ENCODE results near the gene CAMSAP2.

Gene CAMSAP2, protein sequence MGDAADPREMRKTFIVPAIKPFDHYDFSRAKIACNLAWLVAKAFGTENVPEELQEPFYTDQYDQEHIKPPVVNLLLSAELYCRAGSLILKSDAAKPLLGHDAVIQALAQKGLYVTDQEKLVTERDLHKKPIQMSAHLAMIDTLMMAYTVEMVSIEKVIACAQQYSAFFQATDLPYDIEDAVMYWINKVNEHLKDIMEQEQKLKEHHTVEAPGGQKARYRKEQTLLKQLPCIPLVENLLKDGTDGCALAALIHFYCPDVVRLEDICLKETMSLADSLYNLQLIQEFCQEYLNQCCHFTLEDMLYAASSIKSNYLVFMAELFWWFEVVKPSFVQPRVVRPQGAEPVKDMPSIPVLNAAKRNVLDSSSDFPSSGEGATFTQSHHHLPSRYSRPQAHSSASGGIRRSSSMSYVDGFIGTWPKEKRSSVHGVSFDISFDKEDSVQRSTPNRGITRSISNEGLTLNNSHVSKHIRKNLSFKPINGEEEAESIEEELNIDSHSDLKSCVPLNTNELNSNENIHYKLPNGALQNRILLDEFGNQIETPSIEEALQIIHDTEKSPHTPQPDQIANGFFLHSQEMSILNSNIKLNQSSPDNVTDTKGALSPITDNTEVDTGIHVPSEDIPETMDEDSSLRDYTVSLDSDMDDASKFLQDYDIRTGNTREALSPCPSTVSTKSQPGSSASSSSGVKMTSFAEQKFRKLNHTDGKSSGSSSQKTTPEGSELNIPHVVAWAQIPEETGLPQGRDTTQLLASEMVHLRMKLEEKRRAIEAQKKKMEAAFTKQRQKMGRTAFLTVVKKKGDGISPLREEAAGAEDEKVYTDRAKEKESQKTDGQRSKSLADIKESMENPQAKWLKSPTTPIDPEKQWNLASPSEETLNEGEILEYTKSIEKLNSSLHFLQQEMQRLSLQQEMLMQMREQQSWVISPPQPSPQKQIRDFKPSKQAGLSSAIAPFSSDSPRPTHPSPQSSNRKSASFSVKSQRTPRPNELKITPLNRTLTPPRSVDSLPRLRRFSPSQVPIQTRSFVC (N-terminal part only)

DNA sequence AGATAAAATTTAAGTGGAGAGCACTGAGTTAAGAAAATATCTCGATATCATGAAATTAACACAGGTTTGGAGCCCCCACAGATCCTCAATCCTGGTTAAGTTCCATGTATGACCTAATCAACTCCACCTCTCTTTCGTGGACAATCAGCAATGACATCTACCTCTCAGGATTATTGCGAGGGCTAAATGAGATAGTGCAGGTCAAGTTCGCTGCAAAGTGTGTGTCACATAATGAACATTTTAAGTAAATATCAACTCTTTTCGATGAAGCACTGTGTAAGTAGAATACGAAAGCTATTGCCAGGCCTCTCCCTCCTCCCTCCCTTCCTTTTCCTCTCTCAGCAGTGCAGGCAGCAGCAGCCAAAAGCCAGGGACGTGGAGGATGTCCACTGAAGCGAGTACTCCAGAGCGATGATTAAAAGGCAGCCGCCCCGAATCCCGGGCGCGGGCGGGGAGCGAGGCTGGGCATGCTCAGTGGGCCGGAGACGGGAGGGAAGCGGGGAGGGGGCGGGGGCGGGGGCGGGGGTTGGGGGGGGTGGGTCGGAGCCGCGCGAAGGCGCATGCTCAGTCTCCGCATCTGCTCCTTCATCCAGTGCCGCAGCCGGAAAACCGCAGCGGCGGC lies at the start of gene CAMSAP2:
Gene CAMSAP2 (plus strand): TSS at position 567 of the 622 bp plus-strand sequence. CDS start 935 bp downstream, outside the sequence.
- peak; percentile 68 for DNase-seq (ENCODE audit: low read depth)

DNA sequence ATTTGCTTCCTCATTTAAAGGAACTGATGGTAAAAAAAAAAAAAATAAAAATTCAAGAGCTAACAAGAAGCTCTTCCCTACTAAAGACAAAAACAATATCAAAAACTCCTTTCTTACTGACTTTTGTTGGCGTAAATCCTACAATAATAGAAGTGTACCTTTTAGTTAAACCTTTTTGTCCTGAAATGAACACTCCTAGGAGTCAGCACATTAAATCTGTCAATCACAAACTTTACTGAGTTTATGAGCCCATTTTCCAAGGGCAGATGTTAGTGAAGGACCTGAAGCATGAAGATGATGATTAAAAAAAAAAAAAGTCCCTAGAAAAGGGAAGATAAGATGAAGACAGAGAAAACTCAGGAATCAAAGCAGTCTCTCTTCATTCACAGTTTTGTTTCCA lies 46.4 kb upstream of the CAMSAP2 start:
- DNase-seq (ENCODE audit: low read depth) = no peak

DNA sequence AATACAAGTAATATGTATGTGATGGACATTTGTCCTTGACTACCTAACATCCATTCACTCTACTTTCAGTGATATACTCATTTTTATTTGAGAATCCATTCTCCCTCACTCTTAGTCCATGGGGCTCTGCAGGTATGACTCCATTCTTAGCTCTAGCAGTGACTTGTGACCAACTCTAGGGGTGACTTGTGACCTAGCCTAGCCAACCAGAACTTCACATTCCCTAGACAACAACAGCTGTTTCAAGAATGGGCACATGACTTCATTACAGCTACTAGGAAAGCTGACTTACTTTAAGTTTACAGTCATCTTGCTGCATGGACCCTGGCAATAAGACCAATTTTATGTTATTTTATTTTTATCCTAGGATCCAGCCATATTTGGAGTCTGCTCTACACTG lies 45.4 kb upstream of the CAMSAP2 start:
- DNase-seq (ENCODE audit: low read depth) = no peak

DNA sequence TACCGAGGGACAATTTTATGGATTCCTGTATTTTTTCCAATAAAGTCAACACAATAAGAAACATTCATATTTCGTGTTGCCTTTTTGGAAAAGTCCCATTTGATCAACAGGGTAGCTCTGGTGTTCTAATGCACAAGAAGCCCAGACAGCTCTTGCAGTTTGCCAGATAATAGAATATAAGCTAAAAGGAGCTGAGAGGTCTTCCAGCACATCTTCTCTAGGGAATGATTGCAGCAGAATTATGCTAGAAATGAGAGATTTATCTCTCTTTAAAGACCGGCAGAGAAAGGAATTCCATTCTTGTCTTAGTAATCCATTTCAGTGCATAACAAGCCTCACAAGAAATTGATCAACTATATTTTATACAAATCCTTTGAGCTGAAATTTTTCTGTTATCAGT lies 44.0 kb upstream of the CAMSAP2 start:
- no peak for DNase-seq (ENCODE audit: low read depth)

DNA sequence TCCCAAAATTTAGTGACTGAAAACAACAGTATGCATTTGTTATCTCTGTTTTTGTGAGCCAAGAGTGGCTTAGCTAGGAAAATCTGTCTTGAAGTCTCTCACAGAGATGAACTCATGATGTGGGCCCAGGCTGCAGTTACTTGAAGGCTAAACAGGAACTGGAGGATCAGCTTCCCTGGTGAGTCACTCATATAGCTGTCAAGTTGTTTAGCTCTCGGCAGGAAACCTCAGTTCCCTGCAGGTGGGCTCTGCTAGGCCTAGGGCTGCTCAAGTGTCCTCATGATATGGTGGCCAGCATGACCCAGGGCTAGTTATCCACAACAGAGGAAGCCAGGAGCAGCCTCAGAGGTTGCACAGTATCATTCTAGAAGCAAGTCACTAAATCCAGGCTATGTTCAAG lies 38.8 kb upstream of the CAMSAP2 start:
- no peak for DNase-seq (ENCODE audit: low read depth)

DNA sequence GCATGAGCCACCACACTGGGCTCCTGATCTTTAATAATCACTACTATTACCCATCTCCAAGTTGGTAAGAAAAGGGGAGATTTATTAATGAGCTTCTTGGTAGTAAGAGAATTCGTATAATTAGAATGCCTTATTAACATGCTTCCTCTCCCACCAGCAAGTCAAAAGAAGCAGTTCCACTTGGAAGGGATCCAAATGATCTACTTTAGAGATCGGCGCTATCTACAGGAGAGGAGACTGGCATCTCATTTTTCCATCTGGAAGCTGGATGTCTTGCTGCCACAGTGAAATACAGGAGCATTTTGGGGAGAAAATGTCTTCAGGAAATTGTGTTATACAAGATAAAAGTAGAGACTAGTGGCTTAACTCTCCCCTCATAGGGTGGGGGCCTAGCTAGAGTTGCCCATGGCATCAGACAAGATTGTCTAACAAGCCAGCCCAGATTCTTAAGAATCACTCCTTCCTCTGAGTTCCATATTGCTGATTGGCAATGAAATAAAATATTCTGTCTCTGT lies 33.6 kb upstream of the CAMSAP2 start:
- DNase-seq (ENCODE audit: low read depth) = no peak

DNA sequence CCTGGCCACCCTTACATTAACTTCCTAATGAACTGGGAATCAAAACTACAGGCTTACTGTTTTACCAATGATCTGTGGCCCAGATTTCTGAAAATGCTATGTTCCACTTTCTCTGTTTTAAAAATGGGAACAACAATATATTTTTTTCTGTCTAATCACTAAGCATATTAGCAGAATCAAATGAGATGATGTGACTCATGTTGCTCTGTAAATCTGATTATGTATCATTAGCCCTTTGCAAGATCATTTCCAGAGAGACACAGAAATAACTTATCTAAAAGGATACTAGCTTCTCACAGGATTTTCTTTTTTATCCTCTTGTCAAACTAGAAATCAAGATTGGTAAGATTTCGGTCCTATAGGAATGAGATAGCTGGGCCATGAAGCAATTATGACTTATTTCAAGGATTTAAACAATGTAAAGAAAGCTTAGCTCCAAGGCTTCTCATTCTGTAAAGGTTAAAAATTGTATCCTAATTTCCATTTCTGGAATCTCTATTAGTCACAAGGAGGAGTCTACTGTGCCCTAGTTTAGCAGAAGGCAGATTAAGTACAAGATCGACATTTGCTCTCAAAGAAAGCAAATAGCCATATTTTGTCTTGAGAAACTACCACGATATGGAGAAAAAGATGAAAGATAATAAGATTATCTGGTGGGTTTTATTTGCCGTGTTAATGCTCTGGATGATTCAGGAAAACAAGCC lies 32.4 kb upstream of the CAMSAP2 start:
- DNase-seq (ENCODE audit: low read depth) = no peak

DNA sequence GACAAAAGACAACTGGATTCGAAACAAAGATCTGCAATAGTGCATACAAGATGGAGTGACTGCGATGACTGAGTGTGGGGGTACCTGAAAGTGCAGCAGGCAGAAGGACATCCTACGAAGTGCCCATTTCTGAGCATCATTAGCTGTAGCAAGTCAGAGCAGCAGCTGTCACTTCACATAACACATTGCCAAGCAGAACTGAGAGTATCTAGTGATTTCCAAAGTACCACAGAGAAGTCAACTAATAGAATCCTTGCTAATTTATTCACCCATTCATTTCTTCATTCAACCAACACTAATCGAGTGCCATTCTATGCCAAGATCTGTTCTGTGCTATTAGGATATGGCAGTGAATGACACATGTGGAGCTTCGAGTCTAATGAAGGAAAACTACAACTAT lies 31.6 kb upstream of the CAMSAP2 start:
- no peak for DNase-seq (ENCODE audit: low read depth)

DNA sequence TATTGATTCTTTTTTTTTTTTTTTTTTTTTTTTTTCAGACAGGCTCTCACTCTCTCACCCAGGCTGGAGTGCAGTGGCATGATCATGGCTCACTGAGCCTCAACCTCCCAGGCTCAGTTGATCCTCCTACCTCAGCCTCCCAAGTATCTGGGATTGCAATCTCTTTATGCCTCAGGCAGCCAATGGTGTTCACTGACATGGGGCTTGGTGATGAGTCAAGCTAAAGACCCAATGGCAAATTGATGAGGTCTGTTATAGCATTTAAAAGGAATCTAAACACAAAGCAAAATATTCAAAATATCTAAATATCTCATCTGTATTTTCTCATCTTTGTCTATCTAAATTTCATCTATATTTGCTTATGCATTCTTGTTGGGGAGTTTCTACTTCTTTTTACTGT lies 30.5 kb upstream of the CAMSAP2 start:
- no peak for DNase-seq (ENCODE audit: low read depth)

DNA sequence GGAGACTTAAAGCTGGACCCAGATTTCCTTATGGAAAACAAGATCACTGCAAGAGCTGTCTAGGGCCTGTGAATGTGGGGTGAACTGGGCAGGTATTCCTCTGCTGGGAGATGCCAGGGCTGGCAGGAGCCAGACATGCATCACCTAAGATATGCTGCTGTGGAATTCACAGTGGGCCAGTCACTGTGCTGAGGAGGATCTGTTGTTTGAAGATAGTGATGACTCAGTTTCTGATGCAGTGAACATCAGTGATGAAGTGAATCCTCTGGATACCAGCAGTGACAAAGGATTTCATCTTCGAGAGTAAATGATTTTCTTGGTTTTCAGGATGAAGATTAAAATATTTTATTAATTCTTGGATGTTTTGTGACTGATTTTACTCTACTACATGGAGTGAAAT lies 29.9 kb upstream of the CAMSAP2 start:
- no peak for DNase-seq (ENCODE audit: low read depth)

DNA sequence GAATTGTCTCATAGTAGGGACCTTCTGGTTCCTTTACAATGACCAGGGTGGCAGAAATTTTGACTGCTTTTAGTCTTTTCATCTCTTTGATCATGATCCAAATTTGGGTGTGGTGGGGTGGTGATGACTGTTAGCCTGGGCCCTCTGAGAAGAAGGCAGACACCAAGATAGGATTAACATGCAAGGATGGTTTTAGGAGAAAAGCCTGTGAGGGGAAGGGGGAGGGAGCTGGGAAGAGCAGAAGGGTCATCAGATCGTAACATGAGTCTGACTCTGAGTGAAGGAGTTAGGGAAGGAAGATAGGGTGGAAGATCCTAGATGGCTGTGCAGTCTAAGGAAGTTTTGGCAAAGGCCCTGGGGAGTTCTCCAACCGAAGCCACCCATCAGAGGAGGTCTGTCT lies 28.5 kb upstream of the CAMSAP2 start:
- no peak for DNase-seq (ENCODE audit: low read depth)

DNA sequence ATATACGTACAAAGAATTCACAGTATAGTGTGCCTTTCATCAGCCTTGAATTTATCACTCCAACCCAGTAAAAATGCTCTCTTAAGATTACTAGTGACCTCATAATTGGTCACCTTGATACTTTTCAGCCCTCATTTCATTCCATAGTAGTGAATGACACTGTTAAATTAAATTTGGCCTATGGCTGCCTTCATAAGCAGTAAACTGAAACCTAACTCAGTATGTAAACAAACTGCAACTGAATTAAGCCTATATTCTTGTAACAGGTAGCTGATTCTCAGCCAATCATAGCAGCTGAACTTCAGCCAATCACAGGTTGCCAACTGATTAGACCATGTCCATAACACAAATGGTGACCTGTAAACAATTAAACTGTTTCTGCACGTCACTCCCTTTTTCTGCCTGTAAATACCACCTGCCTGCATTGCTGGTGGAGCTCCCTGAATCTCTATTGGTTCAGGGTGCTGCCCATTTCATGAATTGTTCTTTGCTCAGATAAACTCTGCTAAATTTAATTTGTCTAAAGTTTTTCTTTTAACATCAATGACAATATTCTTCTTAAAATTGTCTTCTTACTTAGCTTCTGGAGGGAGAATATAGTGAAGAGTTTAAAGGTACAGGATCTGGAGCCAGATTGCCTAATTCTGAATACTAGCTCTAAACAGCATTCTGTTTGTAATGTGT lies 24.0 kb upstream of the CAMSAP2 start:
- no peak for DNase-seq (ENCODE audit: low read depth)

DNA sequence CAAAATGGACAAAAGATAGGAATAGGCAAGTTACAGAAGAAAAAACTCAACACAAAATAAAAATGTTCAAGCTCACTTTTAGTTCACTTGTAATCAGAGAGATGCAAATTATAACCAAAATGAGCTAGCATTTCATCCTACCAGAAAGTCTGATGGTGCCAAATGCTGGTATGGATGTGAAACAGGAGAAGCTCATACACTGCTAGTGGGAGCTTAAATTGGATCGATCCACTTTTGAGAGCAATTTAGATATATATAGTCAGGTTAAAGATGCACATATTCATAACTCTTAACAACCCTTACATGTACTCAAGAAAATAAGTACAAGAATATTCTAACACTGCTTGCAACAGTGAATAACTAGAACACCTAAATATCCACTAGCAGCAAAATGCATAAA lies 18.5 kb upstream of the CAMSAP2 start:
- DNase-seq (ENCODE audit: low read depth) = no peak

DNA sequence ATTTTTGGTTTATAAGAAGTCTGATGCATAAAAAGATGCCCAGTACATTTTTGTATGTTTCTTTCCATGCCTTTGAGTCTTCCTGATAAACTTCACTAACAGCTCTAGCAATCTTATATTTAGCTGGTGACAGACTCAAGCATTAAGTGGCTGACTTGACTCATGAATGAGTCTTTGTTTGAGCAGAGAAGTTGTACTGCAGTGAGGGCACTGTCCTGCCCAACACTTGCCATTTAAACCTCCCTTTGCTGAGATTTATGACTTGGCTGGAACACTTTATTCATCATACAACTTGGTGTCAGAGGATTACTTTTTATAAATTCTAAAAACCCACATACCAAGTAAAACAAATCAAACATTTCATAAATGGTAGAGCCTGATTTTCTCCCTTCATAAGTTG lies 14.6 kb upstream of the CAMSAP2 start:
- DNase-seq (ENCODE audit: low read depth) = no peak

DNA sequence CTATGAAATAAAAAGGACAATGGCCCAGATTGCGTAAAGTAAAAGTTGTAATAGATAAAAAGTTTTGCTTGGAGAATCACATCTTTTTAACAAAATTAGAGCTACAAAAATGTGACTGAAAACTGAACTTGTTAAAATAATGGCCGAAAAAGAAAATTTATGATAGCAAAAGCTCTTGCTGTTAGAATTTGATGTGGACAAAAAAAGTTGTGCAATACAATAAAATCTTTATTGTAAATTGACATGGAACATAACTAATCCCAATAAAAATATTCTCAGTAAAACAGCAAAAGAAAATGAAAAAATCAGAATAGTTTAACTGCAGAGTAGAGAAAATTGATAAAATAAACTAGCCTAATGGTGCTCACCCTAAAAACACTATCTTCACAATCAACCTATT lies 11.4 kb upstream of the CAMSAP2 start:
- no peak for DNase-seq (ENCODE audit: low read depth)

DNA sequence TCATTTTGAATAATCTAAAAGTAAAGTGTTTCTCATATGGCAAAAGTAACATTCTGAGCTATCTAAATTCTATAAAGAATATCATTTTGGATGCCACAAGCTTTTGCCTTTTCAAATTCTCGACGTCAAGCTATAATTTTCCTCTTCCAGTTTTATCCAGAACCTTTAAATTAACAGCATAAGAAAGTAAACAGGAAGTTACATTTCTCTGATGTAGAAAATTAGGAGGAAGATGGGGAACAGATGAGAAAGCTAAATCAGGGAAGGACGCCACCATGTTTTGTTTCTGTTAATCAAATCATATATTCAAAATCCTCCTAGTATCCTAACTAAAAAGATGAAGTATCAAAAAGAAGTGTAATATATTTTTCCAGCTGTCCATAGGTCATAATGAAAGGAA lies 8.8 kb upstream of the CAMSAP2 start:
- no peak for DNase-seq (ENCODE audit: low read depth)

DNA sequence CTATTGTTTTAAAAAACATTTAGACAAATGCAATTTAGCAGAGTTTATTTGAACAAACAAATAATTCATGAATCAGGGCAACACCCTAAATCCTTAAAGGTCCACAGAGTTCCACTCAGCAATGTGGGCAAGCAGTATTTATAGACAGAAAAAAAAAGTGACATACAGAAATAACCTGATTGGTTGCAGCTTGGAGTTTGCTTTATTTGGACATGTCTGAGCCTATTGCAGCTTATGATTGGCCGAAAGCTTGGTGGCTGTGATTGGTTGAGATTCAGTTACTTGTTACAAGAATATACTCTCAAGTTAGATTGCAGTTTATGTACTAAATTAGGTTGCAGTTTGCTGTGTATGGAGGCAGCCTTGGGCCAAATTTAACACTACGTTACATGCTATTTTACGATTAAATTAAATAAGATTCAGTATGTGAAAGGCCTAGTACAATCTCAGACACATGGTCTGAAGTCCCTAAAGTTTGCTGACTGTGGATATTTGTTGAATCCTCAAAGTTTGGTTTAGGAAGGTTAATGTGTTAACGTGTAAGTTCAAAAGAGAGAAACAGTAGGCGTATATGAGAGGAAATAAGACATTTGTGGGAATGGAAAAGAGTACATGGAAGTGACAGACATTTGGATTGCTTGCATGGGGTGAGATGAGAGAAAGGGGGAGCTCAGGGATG lies 6.9 kb upstream of the CAMSAP2 start:
- DNase-seq (ENCODE audit: low read depth) = no peak

DNA sequence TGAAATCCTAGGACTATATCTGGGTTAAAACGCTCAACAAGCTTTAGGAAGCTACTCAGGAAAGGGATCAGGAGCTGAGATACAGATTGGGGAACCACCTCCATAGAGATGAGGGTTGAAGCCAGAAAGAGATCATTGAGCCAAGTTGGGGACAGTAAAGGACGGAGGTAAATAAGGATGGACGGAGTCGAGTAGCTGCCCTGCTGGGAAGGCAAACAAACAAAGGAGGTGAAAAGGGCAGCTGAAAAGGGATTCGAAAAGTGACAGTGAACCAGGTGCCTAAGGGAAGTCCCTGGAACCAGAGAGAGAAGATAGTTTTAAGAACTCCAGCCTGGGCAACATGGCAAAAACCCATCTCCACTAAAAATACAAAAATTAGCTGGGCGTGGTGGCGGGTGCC lies 6.3 kb upstream of the CAMSAP2 start:
- DNase-seq (ENCODE audit: low read depth) = no peak

DNA sequence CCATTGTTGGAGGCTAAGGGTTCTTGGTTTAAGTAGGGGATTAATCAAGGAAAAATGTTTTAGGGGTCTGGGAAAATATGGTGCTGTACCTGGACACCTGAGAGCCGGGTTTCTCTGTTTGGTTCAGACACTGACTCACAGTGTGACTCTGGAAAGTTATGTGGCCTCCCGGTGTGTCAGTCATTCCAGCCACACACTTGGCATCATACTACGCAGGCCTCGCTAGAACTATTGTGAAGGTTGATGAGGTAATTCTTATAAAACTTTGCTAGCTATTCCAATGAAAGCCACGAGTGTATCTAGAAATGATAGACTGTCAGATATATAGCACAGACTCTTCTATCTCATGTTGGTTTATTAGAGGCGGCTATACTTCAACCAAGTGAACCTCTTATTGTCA lies 4.8 kb upstream of the CAMSAP2 start:
- DNase-seq (ENCODE audit: low read depth) = no peak

DNA sequence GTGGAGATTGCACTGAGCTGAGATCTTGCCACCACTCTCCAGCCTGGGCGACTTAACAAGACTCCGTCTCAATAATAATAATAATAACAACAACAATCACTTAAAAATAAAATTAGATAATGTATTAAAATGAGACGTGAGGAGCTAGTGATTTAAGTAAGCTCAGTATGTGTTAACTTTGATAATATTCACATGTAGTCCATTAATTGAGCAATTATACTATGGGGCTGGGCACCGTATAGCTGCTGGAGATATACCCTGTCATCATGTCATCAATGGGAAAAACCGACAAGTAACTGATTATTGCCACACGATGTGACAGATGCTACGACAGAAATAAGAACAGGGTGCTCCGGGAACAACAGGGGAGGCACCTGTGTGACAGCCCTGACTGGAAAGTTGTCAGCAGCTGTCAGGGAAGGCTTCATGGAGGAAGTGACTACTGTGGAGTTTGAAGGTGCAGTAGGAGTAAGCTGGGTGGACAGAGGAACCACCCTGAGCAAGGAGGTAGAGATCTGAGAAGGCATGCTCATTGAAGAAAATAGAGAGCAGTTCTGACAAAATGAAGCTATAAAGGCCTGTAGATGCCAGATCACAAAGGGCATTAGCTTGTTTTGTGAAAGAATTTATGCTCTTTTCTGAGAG lies 924 bp upstream of the CAMSAP2 start:
- DNase-seq (ENCODE audit: low read depth) = no peak

All from stimulated activated CD4-positive, alpha-beta T cell treated with anti-CD3 and anti-CD28 coated beads, Interleukin-2, amount 100 ng/mL, for 4 hours (primary cell).